HG03354 (cell line): ENCODE results near the gene TCF15.
"Not testable (repeated sequence)": the region's sequence is repeated elsewhere in the genome, so short reads cannot be mapped to it uniquely, and the experiment has no call there.

Experiments used
- ATAC-seq: cut with Tn5 transposase; IDR thresholded peaks from one replicate; pipeline ENCODE4 v1.9.1; 2021; ENCODE audit warnings: mild to moderate bottlenecking; ENCODE audit not compliant: unreplicated experiment, poor library complexity, severe bottlenecking

TCF15 gene

DNA sequence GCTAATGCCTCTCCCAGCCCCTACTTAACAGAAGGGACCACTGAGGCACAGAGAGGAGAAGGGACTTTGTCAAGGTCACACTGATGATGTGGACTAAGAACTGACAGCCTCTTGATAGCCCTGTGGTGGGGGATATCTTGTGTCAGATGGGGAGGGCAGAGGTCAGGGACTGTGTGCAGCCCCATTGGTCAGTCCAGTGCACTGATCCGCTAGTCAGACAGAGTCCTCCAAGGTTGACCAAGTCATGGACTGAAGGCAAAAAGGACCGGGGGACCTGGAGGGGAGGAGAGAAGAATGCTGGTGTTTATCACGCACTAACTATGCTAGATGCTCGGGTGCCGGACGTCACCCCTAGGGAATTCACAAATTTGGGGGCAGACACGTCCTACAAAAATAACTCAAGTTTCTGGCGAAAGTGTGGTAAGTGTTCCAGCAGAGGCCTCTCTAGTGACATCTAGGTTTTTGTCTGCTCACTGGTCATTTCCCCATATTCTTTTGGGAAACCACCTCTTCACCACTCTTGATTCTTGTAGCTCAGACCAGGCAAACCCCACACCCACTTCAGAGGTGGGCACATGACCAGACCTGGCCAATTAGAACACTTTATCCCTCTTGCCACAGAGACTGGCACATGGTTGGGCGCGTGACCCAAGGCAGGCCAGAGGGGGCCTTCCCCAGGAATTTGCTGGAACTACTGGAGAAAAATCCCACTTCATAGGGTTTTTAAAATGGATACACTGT is 21.0 kb downstream of the TCF15 start:
- ATAC-seq: no peak

DNA sequence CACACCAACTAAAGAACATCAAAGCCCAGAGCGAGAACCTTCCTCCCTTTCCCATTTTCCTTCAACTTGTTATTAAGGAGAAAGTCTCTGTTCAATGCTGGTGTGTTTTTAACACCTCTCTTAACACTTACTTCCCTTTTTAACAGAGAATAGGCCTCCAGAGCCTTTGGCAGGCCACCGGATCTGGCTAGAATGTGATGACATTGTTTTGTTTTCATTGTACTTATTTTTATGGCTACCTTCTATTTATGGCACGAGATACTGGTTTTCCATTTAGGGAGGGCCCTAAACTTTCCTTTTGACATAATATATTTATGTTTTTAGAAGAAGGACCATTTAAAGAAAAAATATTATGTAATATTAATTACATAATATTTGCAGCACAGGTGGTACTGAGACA is 21.6 kb downstream of the TCF15 start:
- ATAC-seq: no peak

DNA sequence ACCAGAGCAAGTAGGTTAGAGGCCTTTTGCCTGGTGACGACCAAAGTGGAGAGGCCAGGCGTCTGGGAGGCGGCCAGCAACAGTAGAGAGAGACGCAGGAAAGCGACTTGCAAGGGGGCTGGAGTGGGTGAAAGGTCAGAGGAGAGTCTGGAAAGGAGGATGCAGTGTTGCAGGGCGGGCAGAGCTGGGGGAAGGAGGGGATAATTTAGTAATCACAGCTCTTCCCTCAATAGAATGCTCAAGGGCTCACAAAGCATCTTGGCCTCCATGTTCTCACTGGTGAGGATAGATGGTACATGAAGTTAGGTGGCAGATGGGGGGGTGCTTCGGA is 25.2 kb downstream of the TCF15 start:
- ATAC-seq: no peak

DNA sequence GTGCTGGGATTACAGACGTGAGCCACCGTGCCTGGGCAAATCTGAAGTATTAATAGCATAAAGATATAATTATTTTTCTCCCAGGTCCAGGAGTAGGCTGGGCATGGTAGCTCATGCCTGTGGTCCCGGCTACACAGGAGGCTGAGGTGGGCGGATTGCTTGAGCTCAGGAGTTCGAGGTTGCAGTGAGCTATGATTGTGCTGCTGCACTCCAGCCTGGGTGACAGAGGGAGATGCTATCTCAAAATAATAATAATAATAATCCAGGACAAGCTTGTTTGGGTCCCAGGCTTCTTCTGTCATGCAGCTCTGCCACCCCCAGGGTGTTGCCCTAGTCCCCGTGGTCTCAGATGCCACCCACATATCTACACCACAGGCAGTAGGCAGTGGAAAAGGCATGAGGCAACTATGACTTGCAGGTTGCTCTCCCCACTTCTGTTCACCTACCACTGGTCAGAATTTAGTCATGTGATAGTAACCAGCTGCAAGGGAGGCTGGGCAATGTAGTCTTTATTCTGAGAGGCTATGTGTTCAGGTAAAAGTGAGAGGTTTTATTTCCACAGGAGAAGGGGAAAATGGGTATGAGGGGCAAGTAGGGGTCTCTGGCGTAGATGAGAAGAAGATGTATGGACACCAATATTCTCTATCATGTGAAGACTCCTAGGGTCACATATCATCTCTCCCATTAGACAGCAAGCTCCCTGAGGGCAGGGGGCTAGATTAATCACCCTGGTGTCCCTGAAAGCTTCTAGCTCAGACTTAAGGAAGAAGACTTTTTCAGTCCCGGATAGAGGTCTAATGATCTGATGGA is 25.7 kb downstream of the TCF15 start:
- no peak for ATAC-seq

DNA sequence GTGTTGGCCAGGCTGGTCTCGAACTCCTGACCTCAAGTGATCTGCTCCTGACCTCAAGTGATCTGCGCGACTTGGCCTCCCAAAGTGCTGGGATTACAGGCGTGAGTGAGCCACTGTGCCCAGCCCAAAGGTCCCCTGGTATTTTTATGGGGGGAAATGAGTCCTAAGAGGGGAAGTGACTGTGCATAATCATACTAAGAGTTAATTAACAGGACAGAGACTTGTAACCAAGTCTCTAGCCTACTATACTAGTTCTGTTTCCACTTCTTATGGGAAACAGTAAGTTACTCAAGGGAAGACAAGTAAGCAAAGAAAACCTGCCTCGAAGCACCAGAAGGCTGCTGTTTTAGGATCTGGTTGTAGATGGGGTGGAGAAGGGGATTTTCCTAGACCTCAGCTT is 27.9 kb downstream of the TCF15 start:
- no peak for ATAC-seq

DNA sequence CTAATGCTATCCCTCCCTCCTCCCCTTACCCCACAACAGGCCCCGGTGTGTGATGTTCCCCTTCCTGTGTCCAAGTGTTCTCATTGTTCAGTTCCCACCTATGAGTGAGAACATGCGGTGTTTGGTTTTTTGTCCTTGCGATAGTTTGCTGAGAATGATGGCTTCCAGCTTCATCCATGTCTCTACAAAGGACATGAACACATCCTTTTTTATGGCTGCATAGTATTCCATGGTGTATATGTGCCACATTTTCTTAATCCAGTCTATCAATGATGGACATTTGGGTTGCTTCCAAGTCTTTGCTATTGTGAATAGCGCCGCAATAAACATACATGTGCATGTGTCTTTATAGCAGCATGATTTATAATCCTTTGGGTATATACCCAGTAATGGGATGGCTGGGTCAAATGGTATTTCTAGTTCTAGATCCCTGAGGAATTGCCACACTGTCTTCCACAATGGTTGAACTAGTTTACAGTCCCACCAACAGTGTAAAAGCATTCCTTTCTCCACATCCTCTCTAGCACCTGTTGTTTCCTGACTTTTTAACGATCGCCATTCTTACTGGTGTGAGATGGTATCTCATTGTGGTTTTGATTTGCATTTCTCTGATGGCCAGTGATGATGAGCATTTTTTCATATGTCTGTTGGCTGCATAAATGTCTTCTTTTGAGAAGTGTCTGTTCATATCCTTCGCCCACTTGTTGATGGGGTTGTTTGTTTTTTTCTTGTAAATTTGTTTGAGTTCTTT is 31.0 kb downstream of the TCF15 start:
- not testable (repeated sequence) for ATAC-seq

DNA sequence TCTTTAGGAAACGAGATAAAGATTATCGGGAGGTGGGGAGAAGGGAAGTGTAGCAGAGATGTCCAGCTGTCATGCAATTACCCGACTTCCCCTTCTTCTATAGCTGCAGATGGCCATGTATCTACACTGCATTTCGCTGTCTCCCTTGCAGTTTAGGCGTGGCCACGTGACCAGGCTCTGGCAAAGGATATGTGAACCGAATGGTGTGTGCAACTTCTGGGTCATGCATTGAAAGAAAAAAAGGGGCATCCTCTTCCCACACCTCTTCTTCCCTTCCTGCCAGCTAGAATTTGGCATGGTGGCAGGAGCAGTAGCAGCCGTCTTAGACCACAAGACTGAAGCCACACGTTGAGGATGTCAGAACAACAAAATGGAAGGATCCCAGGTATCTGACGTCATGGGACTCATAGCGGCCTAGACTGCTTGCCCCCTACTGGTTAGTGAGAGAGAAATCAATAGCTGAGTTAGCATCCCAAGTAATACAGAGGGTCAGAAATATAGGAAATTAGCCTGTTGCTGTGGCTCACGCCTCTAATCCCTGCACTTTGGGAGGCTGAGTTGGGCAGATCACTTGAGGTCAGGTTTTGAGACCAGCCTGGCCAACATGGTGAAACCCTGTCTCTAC is 32.8 kb downstream of the TCF15 start:
- ATAC-seq: no peak

DNA sequence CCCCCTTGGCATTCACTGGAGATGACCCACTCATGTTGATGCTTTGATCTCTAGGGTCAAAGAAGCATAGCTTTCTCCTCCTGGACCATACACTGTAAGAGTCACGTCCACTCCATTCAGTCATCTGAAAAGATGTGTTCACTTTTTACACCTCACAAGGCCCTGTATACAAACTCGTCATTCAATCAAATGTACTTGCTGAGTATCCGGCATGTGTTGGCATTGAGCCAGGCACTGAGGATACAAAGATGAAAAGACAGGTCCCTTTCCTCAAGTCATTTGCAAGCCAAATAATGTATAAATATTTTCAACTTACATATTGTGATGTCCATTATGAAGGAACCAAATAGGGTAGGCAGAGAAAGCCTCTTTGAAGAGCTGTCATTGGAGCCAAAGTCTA is 34.0 kb downstream of the TCF15 start:
- no peak for ATAC-seq

DNA sequence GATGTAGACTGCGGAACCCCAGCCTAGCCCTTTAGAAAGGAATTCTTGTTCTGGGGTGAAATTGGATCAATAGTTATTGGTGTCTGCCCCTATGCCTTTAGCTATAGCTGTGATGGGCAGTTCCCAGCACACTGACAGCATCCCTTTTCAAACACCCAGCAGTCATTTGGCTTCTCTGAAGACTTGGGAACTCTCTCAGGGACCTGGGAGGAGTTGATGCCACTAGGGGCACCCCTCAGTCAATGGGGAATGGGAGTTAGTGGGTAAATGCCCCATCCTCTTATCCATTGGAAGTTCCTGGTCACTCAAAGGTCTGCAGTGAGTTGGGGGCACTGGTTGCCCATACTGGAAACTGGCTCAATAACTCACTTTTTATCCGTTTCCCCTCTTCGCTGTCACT is 34.9 kb downstream of the TCF15 start:
- no peak for ATAC-seq

DNA sequence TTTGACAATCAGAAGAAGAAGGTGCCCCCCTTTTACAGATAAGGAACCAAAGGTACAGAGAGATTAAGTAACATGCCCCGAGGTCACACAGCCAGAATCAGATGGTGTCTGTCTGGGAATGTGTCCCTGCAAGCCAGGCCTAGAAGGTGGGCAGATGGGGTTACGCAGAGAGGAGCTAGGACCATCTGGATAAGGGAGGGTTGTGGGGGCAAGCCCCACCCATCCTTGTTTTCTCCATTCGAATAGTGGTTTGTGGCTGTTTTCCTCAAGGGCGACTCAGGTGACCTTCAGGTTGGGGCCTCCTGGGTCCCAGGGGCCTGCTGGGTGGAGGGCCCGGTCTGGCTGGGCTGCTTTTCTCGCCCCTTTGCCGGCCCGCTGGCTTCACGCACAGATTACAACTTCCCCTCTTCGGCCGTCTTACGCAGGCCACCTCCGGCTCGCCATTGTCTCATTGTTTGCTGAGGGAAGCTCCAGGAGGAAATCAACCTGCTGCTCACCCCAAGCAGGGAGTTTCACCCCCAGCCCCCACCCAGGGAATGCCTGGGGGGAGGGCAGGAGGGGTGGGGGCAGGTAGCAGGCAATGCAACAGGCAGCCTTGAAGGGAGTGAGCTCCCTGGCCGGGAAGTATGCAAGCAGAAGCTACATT is 35.7 kb downstream of the TCF15 start:
- ATAC-seq: no peak

DNA sequence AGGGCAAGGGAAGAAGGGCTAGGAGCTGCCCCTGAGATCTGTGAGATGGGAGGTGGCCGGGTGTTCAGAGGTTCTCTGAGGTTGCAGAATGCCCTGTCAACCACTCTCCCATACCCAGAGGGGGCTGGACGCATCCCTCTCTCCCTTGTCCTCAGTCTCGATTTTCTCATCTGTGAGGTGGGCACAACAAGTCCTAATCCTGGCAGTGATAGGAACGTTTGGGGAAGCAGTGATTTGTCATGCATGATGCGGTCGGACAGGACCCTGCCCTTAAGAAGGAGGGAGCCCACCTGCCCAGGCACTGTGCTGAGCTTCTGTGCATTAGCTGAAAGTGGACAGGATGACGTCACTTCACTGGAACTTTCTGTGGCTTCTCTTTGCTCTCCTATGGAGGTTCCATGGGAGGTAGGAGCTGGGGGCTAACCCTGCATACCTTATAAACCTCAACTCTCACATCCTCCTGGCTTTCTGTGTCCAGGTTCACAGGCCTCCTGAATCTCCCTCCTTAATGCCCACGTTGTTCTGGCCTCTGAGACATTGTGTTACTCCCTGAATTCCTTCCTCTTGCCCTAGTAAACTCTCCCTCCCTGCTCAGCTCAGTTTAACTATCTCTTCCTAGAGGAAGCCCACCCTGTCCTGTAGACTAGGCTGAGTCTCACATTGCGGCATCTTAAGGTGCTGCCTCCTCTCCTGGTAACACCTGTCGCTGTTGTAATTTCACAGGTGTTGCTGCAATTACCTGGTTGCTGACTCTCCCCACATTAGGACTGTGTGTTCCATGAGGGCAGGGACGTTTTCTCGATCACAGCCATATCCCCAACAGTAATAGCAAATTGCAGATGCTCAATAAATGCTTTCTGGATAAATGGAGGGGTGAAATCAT is 36.5 kb downstream of the TCF15 start:
- ATAC-seq: no peak

DNA sequence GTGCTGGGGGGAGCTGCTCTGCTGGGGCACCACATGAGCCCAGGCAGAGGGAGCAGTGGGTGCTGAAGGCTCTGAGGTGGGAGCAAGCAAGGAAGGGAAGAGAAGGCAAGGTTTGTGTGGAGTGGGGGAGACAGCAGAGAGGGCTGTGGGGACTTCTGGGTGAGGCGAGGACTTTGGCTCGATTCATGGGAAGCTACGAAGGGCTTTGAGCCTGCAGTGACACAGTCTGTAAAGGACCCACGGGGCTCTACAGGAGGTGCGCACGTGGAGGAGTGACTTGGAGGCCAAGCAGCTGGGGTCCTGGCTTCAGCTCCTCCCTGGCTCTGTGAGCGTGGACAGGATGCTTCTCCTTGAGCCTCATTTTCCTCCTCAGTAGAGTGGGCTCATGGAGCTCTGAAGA is 37.4 kb downstream of the TCF15 start:
- no peak for ATAC-seq

DNA sequence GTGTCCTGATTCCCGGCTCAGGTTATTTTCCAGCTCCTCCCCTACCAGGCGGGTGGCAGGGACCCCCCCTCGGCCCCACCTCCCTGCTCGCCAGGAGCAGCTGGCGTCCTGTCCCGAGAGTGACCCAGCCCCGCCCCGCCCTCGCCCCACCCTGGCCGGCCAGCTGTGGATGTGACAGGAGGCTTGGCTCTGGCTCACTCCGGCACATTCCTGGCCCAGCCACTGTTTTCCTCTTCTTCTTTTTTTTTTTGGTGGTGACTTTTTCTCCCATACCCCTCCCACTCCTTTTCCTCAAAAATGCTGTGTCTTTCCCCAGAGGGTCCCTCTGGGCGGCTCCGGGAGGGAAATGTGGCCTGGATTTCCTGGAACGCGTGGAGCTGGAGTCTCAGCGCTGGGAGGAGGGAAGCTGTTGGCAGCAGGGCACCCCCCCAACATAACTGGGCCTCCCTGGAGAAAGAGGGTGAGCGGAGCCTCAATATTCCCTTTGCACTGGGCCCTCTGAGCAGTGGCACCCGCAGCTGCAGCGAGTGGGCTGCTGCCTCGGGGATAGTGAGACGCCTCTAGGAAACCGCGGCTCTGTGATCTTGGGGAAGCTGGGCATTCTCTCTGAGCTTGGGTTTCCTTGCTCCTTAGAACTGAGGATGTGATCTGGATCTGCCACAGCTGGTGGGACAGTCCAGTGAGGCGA is 38.2 kb downstream of the TCF15 start:
- no peak for ATAC-seq

DNA sequence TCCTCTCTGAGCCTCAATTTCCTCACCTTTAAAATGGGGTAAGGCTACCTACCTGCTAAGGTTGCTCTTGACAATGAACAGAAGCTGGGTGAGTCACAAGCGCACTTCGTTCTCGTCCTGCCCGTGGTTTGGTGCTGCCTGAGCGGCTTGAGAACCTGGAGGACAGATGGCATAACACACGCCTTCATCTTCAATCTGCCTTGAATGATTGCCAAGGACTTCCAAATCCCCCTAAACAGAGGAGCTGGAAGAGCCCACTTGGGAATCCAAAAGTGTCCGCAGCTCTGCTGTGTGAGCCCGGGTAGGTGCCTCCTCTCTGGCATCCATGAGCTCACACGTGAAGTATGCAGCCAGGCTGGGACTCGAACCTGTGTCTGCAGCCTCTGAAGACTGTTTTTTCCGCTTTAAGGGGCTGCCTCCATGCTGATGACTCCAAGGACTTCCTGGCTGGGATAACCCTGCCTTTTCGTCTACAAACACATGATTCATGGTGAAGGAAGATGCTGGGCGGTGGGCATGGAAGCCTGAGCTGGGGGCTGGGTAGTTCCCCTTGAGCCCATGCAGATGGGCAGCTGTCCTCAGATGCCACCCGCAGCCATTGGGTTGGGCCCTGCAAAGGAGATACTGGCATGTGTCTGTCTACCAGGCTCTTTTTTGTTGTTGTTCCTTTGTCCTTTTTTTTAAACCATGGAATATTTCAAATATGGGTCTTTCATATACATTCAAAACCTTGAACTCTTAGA is 41.3 kb downstream of the TCF15 start:
- no peak for ATAC-seq

DNA sequence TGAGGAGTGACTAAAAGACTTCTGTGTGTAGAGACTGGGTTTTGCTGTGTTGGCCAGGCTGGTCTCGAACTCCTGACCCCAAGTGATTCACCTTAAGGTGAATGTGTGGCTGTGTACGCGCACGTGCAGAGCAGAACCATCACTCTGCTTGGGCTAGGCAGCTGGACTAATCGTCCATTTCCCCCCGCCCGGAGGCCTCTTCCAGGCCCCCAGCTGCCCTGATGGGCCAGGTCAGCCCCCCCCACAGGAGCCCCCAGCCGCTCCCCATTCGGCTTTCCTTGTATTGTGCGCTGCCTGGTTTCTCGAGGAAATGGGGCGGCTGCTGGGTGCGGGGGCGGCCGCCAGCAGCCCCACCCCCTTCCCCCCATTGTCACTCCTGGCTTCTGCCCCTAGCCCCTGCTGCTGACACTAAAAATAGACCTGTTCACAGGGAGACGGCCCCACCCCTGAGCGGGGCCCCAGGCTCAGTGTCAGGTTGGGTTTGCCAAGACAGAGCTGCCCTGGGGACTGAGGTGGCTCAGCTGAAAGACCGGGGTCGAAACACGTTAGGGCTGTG is 41.9 kb downstream of the TCF15 start:
- no peak for ATAC-seq

DNA sequence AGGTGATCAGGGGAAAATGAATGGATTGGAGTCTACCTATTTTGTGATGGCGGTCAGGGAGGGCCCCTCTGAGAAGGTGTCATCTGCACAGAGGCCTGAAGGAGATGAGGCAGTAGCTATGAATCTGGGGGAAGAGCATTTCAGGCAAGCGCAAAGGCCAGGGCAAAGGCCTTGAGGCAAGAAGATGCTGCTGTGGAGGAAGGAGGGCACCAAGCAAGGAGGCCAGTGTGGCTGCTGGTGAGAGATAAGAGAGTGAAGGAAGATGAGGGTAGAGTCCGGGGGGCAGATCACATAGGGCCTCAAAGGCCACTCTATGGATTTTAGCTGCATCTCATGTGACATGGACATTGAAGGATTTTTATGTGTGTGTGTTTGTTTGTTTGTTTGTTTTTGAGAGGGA is 45.9 kb downstream of the TCF15 start:
- no peak for ATAC-seq

DNA sequence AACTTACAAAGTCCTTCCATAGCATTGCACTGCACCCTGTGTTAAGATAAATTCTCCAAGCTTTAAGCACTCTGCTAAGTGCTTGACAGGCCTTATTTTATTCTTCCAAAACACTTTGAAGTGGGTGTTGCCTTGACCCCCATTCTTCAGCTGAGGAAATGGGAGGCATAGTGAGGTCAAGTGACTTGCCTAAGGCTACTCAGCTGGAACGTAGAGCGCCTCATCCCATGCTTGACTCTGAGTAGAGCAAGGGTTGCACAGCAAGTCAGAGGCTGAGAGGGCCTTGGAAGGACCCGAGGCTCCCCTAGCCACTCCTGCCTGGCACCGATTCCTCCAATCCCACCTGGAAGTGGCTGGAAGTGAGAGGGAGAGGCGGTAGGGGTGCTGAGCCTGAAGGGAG is 46.9 kb downstream of the TCF15 start:
- ATAC-seq: no peak
